IMR-90 (cell line): ENCODE measurements around the gene LRRC41. TPM values are rescaled to one million over a fixed set of nuclear protein-coding genes. Genes with fewer than 3 reads are reported as not detected.

Experiments used
- ATAC-seq: fragments of 200-7000 bp; cut with Tn5 transposase; 2 replicates; pipeline ENCODE4 v1.9.1; 2020; ENCODE audit warnings: low read depth, mild to moderate bottlenecking, moderate library complexity
- BruUV-seq: library from RNA; stranded (reverse); fragments of 400-500 nt; replicated peaks from 2 replicates; lab custom pipeline; 2021; lab: Mats Ljungman, UMichigan
- CTCF ChIA-PET: fragments of 300-600 bp; formaldehyde crosslinking; extraction: SDS; loops from one replicate; lab custom pipeline; 2021; ENCODE audit warnings: antibody characterized with exemption; lab: Yijun Ruan, JAX
- POLR2A ChIA-PET: fragments of 300-600 bp; sonication (Branson Sonifier 250); formaldehyde crosslinking; loops from one replicate; lab custom pipeline; 2022; ENCODE audit warnings: antibody characterized with exemption; ENCODE audit not compliant: unreplicated experiment; lab: Charles Lee
- DNase-seq: peaks from one replicate; pipeline ENCODE4 v3.0.0; 2013
- H2AFZ ChIP-seq: replicated peaks from 2 replicates; pipeline ENCODE3; 2013; ENCODE audit warnings: low read length, mild to moderate bottlenecking; ENCODE audit not compliant: poor library complexity
- H2AK5ac ChIP-seq: 2 replicates; pipeline ENCODE4 v1.6.1; 2013; ENCODE audit warnings: low read depth, low read length, inconsistent platforms
- H2AK9ac ChIP-seq: replicated peaks from 2 replicates; pipeline ENCODE3; 2013; ENCODE audit warnings: mild to moderate bottlenecking, low read depth, low read length, moderate library complexity; ENCODE audit not compliant: poor library complexity
- H2BK120ac ChIP-seq: 2 replicates; pipeline ENCODE4 v1.6.1; 2013; ENCODE audit warnings: low read depth, low read length, inconsistent platforms
- H2BK15ac ChIP-seq: 3 replicates; pipeline ENCODE4 v1.6.1; 2013; ENCODE audit warnings: low read depth, low read length, inconsistent platforms
- H2BK20ac ChIP-seq: 2 replicates; pipeline ENCODE4 v1.6.1; 2013; ENCODE audit warnings: low read depth, mild to moderate bottlenecking, inconsistent platforms, low read length, moderate library complexity
- H2BK5ac ChIP-seq: 2 replicates; pipeline ENCODE4 v1.6.1; 2013; ENCODE audit warnings: mild to moderate bottlenecking, low read depth, low read length, inconsistent platforms; ENCODE audit not compliant: poor library complexity, severe bottlenecking
- H3K14ac ChIP-seq: replicated peaks from 2 replicates; pipeline ENCODE4 v1.6.1; 2013; ENCODE audit warnings: low read depth, low read length, inconsistent platforms
- H3K18ac ChIP-seq: 2 replicates; pipeline ENCODE4 v1.6.1; 2013; ENCODE audit warnings: low read depth, low read length, control low read depth
- H3K23ac ChIP-seq: 2 replicates; pipeline ENCODE4 v1.6.1; 2013; ENCODE audit warnings: low read depth, low read length, inconsistent platforms
- H3K27ac ChIP-seq: 2 replicates; pipeline ENCODE4 v1.5.1; 2013; ENCODE audit warnings: mild to moderate bottlenecking, control low read depth, low read length; ENCODE audit not compliant: insufficient read depth
- H3K27me3 ChIP-seq: 2 replicates; pipeline ENCODE4 v1.6.1; 2013; ENCODE audit warnings: low read length; ENCODE audit not compliant: control insufficient read depth, insufficient read depth
- H3K36me3 ChIP-seq: 2 replicates; pipeline ENCODE4 v1.6.1; 2013; ENCODE audit warnings: low read length, mixed read lengths; ENCODE audit not compliant: control insufficient read depth, insufficient read depth
- H3K4ac ChIP-seq: 2 replicates; pipeline ENCODE4 v1.6.1; 2013; ENCODE audit warnings: low read depth, low read length, inconsistent platforms
- H3K4me1 ChIP-seq: 2 replicates; pipeline ENCODE4 v1.6.1; 2013; ENCODE audit warnings: low read length, mixed read lengths; ENCODE audit not compliant: control insufficient read depth, insufficient read depth
- H3K4me2 ChIP-seq: 2 replicates; pipeline ENCODE4 v1.6.1; 2013; ENCODE audit warnings: low read depth, mild to moderate bottlenecking, control low read depth, low read length, moderate library complexity
- H3K4me3 ChIP-seq: 2 replicates; pipeline ENCODE4 v1.5.1; 2013; ENCODE audit warnings: low read depth, mild to moderate bottlenecking, control low read depth, low read length, moderate library complexity; ENCODE audit not compliant: insufficient read depth
- H3K56ac ChIP-seq: 2 replicates; pipeline ENCODE4 v1.6.1; 2013; ENCODE audit warnings: low read length, inconsistent platforms; ENCODE audit not compliant: insufficient read depth; ENCODE audit errors: extremely low read depth
- H3K79me1 ChIP-seq, 2 experiments: 2 replicates each; pipeline ENCODE4 v1.6.1; 2013; ENCODE audit warnings: low read length in 2 of 2, inconsistent platforms in 1 of 2, low read depth in 1 of 2
- H3K9ac ChIP-seq: 2 replicates; pipeline ENCODE4 v1.6.1; 2013; ENCODE audit warnings: low read depth, low read length, control low read depth
- H3K9me1 ChIP-seq: 2 replicates; pipeline ENCODE4 v1.6.1; 2013; ENCODE audit warnings: low read length, inconsistent platforms; ENCODE audit not compliant: insufficient read depth
- H3K9me3 ChIP-seq: 2 replicates; pipeline ENCODE4 v1.6.1; 2013; ENCODE audit warnings: low read length; ENCODE audit not compliant: control insufficient read depth, insufficient read depth
- H4K20me1 ChIP-seq: 2 replicates; pipeline ENCODE4 v1.6.1; 2013; ENCODE audit warnings: low read length, inconsistent platforms; ENCODE audit not compliant: insufficient read depth
- H4K5ac ChIP-seq: 2 replicates; pipeline ENCODE4 v1.6.1; 2013; ENCODE audit warnings: mild to moderate bottlenecking, low read depth, low read length, control low read depth
- H4K8ac ChIP-seq, 2 experiments: 2 replicates each; pipeline ENCODE4 v1.6.1; 2013; ENCODE audit warnings: low read depth in 2 of 2, low read length in 2 of 2, control low read depth in 1 of 2, inconsistent platforms in 1 of 2
- H4K91ac ChIP-seq: 2 replicates; pipeline ENCODE4 v1.6.1; 2013; ENCODE audit warnings: low read depth, low read length, inconsistent platforms; ENCODE audit not compliant: insufficient read depth
- FOS ChIP-seq: fragments of 150-350 bp; IDR thresholded peaks from 2 replicates; pipeline ENCODE4 v1.6.1; 2016; ENCODE audit warnings: low read depth, low read length
- MAFK ChIP-seq: IDR thresholded peaks from 2 replicates; pipeline ENCODE4 v1.6.1; 2012; ENCODE audit warnings: low read depth, low read length, improper control_type of control experiment
- MAZ ChIP-seq: IDR thresholded peaks from 2 replicates; pipeline ENCODE4 v1.6.1; 2012; ENCODE audit warnings: low read depth, mild to moderate bottlenecking, low read length, improper control_type of control experiment, moderate library complexity, borderline replicate concordance
- NFE2L2 ChIP-seq: fragments of 150-350 bp; IDR thresholded peaks from 2 replicates; pipeline ENCODE4 v1.6.1; 2016; ENCODE audit warnings: low read depth, mild to moderate bottlenecking, low read length
- RAD21 ChIP-seq: IDR thresholded peaks from 2 replicates; pipeline ENCODE4 v1.6.1; 2012; ENCODE audit warnings: low read length, improper control_type of control experiment
- SMC3 ChIP-seq: fragments of 150-350 bp; IDR thresholded peaks from 2 replicates; pipeline ENCODE4 v1.6.1; 2016; ENCODE audit warnings: low read depth, mild to moderate bottlenecking, antibody characterized with exemption, low read length, moderate library complexity
- WGBS, 2 experiments: methylation state at CpG; one replicate each; pipeline versions ENCODE4 v1.1.5 to v1.1.7; 2013; ENCODE audit warnings: missing lambda C conversion rate in 2 of 2; ENCODE audit not compliant: insufficient read length in 1 of 2; ENCODE audit errors: extremely low coverage in 2 of 2; 5-methylcytosine and 5-hydroxymethylcytosine counted together
- dilution Hi-C: fragments of 300-500 bp; cut with HindIII; formaldehyde crosslinking; loops from one replicate; pipeline ENCODE4 v1.14.3; 2018; ENCODE audit warnings: low sequenced_read_pairs; ENCODE audit not compliant: unreplicated experiment
- in situ Hi-C: fragments of 300-500 bp; cut with MboI; formaldehyde crosslinking; loops from 3 replicates; pipeline ENCODE4 v1.14.3; 2019; ENCODE audit warnings: low sequenced_read_pairs, inconsistent platforms, mixed read lengths
- intact Hi-C: fragments of 100-400 bp; cut with micrococcal nuclease; formaldehyde crosslinking; loops from 2 replicates; pipeline ENCODE4 v1.10.0; 2022
- polyA plus RNA-seq, 3 experiments: library from polyadenylated mRNA; depleted of rRNA; stranded (reverse); fragments of >200 nt; gene quantifications; 2 replicates each; pipeline ENCODE4 v1.2.3, GENCODE V29; 2012; ENCODE audit warnings: low replicate concordance in 1 of 3
- total RNA-seq: library from RNA; depleted of rRNA; stranded (reverse); fragments of >200 nt; gene quantifications from 2 replicates; pipeline ENCODE4 v1.2.3, GENCODE V29; 2012

The LRRC41 gene
- total and polyA plus RNA-seq, 2 of the 4 experiments (the other 2 are of a cell fraction): 67.6 to 83.2 TPM

DNA sequence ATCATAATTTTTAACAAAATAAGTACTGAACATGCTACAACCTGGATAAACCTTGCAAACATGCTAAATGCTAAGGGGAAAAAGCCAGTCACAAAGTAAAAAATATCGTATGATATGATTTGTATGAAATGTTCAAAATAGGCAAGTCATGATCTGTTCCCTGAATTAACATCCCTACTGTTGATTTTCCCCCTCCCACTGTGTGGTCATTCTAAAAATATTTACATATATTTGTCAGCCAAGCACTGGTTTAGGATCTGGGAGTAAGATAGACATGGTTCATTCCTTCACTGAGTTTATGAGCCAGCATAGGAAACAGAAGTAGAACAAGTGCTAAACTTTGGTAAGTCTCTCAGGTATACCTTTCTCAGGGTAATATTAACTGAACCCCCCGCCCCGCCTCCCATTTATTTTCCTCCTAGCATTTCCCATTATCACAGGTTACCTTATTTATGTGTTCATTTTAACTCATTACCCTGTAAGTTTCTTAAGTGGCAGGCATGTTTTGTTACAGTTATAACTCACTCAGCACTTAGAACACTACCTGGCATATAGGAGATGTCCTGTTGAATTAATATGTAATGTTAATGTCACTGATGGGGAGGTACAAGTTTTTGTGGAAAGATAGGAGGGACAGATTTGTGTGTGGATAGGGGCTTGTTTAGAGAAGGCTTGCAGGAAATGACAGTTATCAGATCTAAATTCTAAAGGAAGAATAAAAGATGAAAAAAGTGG, 12.4 kb upstream of the LRRC41 start:
- Histone ChIP-seq H3K9me1 (0 out of 2 replicates have a peak, but pooled peaks cover 3% of the 10 kb centered on the region), H2AFZ (no peak overlapping the region), H3K79me1 (no peaks in the 10 kb centered on the region), H2AK9ac (no peak overlapping the region), H3K4me1 (no peaks in the 10 kb centered on the region), H3K23ac (no peak overlapping the region), H4K5ac (no peak overlapping the region), H3K4ac (no peak overlapping the region), H4K8ac (no peak overlapping the region), H3K4me3 (no peak overlapping the region), H3K9ac (no peak overlapping the region), H3K14ac (no peak overlapping the region), H3K4me2 (no peak overlapping the region; the same call in 1 of the 2 replicates), H2BK15ac (no peak overlapping the region), H2BK120ac (no peak overlapping the region), H2BK5ac (peak overlapping the region; percentile 21), H3K18ac (no peak overlapping the region), H3K27me3 (no peaks in the 10 kb centered on the region), H4K20me1 (no peaks in the 10 kb centered on the region; the same call in none of the 2 replicates), H3K27ac (no peak overlapping the region), H3K9me3 (no peaks in the 10 kb centered on the region), H3K56ac (no peak overlapping the region), H4K91ac (no peak overlapping the region), H2AK5ac (no peak overlapping the region), H2BK20ac (no peak overlapping the region), H3K36me3 (peaks cover 35% of the 10 kb centered on the region)
- DNase-seq (peak; percentile 72), ATAC-seq (peak; percentile 96)
- no peak for TF ChIP-seq FOS
- no peak for TF ChIP-seq MAFK
- TF ChIP-seq MAZ: no peak
- no peak for TF ChIP-seq SMC3
- TF ChIP-seq RAD21: no peak
- peak; percentile 48 for TF ChIP-seq NFE2L2
- dilution Hi-C loops (no loop called here), in situ Hi-C loops (no loop called here), intact Hi-C loops (no loop called here)
- BruUV-seq: no TSS peak
- ChIA-PET CTCF (interaction anchor here (0.7 to 1.2 kb wide), 2 partner anchors 18 to 39 kb away, joined by 5 to 6 read pairs; no protein-coding TSS in a partner anchor), POLR2A (no interaction called here)
- WGBS, 2 experiments: no CpG with 5 or more reads among the region's 3 CpGs
